H9 (cell line): Measurements from ENCODE around the gene PPP1R14B. TPM values are rescaled to one million over a fixed set of nuclear protein-coding genes. Genes with fewer than 3 reads are reported as not detected.

Source experiments
- DNase-seq: peaks from one replicate; pipeline ENCODE4 v3.0.0-alpha.2; 2017
- H2AFZ ChIP-seq: one replicate; pipeline ENCODE4 v1.6.1; 2013; ENCODE audit warnings: mild to moderate bottlenecking, low read length, control low read depth, moderate library complexity
- H2AK5ac ChIP-seq: 2 replicates; pipeline ENCODE4 v1.6.1; 2013; ENCODE audit warnings: low read length, control low read depth, mixed read lengths; ENCODE audit not compliant: insufficient read length
- H2BK120ac ChIP-seq: one replicate; pipeline ENCODE4 v1.6.1; 2013; ENCODE audit warnings: low read depth, mild to moderate bottlenecking, low read length, control low read depth, inconsistent platforms; ENCODE audit not compliant: poor library complexity, severe bottlenecking
- H2BK12ac ChIP-seq: 2 replicates; pipeline ENCODE4 v1.6.1; 2013; ENCODE audit warnings: low read length, control low read depth, mixed read lengths, low read depth; ENCODE audit not compliant: insufficient read length
- H2BK15ac ChIP-seq: 2 replicates; pipeline ENCODE4 v1.6.1; 2013; ENCODE audit warnings: low read depth, low read length, control low read depth
- H2BK20ac ChIP-seq: one replicate; pipeline ENCODE4 v1.6.1; 2013; ENCODE audit warnings: low read depth, mild to moderate bottlenecking, low read length, control low read depth, inconsistent platforms; ENCODE audit not compliant: poor library complexity, severe bottlenecking
- H2BK5ac ChIP-seq: 2 replicates; pipeline ENCODE4 v1.6.1; 2013; ENCODE audit warnings: low read length, control low read depth, mixed read lengths; ENCODE audit not compliant: insufficient read length
- H3K14ac ChIP-seq: 2 replicates; pipeline ENCODE4 v1.6.1; 2013; ENCODE audit warnings: low read length, control low read depth; ENCODE audit not compliant: insufficient read depth
- H3K18ac ChIP-seq: 2 replicates; pipeline ENCODE4 v1.6.1; 2013; ENCODE audit warnings: low read depth, mild to moderate bottlenecking, mixed read lengths, low read length, control low read depth; ENCODE audit not compliant: insufficient read length
- H3K23ac ChIP-seq: 2 replicates; pipeline ENCODE4 v1.6.1; 2013; ENCODE audit warnings: low read length, control low read depth, mixed read lengths, low read depth; ENCODE audit not compliant: insufficient read length
- H3K23me2 ChIP-seq: 2 replicates; pipeline ENCODE4 v1.6.1; 2013; ENCODE audit warnings: low read depth, mild to moderate bottlenecking, mixed read lengths, low read length, control low read depth; ENCODE audit not compliant: insufficient read length, poor library complexity, severe bottlenecking
- H3K27ac ChIP-seq: 2 replicates; pipeline ENCODE4 v1.5.1; 2013; ENCODE audit warnings: low read length, control low read depth, mixed read lengths, low read depth; ENCODE audit not compliant: insufficient read length
- H3K27me3 ChIP-seq: 2 replicates; pipeline ENCODE4 v1.6.1; 2013; ENCODE audit warnings: low read length, control low read depth, inconsistent platforms; ENCODE audit not compliant: insufficient read depth
- H3K4ac ChIP-seq: 2 replicates; pipeline ENCODE4 v1.6.1; 2013; ENCODE audit warnings: low read depth, mild to moderate bottlenecking, control low read depth, inconsistent platforms, low read length, moderate library complexity
- H3K4me1 ChIP-seq: 2 replicates; pipeline ENCODE4 v1.6.1; 2013; ENCODE audit warnings: low read length, control low read depth, inconsistent platforms; ENCODE audit not compliant: insufficient read depth
- H3K4me2 ChIP-seq: 2 replicates; pipeline ENCODE4 v1.6.1; 2013; ENCODE audit warnings: low read length, control low read depth, mixed read lengths; ENCODE audit not compliant: insufficient read length, insufficient read depth
- H3K56ac ChIP-seq: 2 replicates; pipeline ENCODE4 v1.6.1; 2013; ENCODE audit warnings: low read depth, mild to moderate bottlenecking, mixed read lengths, low read length, control low read depth; ENCODE audit not compliant: insufficient read length
- H3K79me1 ChIP-seq: 2 replicates; pipeline ENCODE4 v1.6.1; 2013; ENCODE audit warnings: low read depth, mild to moderate bottlenecking, moderate library complexity, low read length, control low read depth, inconsistent platforms; ENCODE audit not compliant: insufficient read depth, poor library complexity, severe bottlenecking
- H3K79me2 ChIP-seq: 2 replicates; pipeline ENCODE4 v1.6.1; 2013; ENCODE audit warnings: low read length, control low read depth, inconsistent platforms; ENCODE audit not compliant: insufficient read depth
- H3K9ac ChIP-seq: 2 replicates; pipeline ENCODE4 v1.6.1; 2013; ENCODE audit warnings: low read length, control low read depth, mixed read lengths; ENCODE audit not compliant: insufficient read length; ENCODE audit errors: extremely low read depth
- H3K9me3 ChIP-seq: one replicate; pipeline ENCODE4 v1.6.1; 2013; ENCODE audit warnings: low read depth, low read length, inconsistent platforms; ENCODE audit not compliant: control insufficient read depth
- H3T11ph ChIP-seq: one replicate; pipeline ENCODE4 v1.6.1; 2013; ENCODE audit warnings: mild to moderate bottlenecking, low read length, control low read depth, inconsistent platforms
- H4K20me1 ChIP-seq: one replicate; pipeline ENCODE4 v1.6.1; 2013; ENCODE audit not compliant: control insufficient read depth, insufficient read length, insufficient read depth
- H4K5ac ChIP-seq: 2 replicates; pipeline ENCODE4 v1.6.1; 2013; ENCODE audit warnings: low read depth, mild to moderate bottlenecking, mixed read lengths, low read length, control low read depth; ENCODE audit not compliant: insufficient read length
- H4K8ac ChIP-seq: replicated peaks from 2 replicates; pipeline ENCODE4 v1.6.1; 2013; ENCODE audit warnings: low read length, control low read depth, mixed read lengths, low read depth; ENCODE audit not compliant: insufficient read length
- H4K91ac ChIP-seq: 2 replicates; pipeline ENCODE4 v1.6.1; 2013; ENCODE audit warnings: low read depth, mild to moderate bottlenecking, moderate library complexity, mixed read lengths, low read length, control low read depth; ENCODE audit not compliant: insufficient read length
- H3K27ac Mint-ChIP-seq, 3 experiments: 2 replicates in 2 of 3; 3 replicates in 1 of 3; pipeline ENCODE4 v1.8.0; 2020 to 2021; ENCODE audit warnings: mixed read lengths in 3 of 3, mild to moderate bottlenecking in 1 of 3, moderate library complexity in 1 of 3
- H3K27me3 Mint-ChIP-seq: 2 replicates; pipeline ENCODE4 v1.8.0; 2021; ENCODE audit warnings: low read depth, mild to moderate bottlenecking, moderate library complexity, mixed read lengths
- H3K36me3 Mint-ChIP-seq, 3 experiments: 2 replicates in 2 of 3; 3 replicates in 1 of 3; pipeline ENCODE4 v1.8.0; 2020 to 2021; ENCODE audit warnings: low read depth in 3 of 3, mixed read lengths in 3 of 3; ENCODE audit not compliant: insufficient read depth in 1 of 3
- H3K4me1 Mint-ChIP-seq, 2 experiments: 2 replicates each; pipeline ENCODE4 v1.8.0; 2020; ENCODE audit warnings: mixed read lengths in 2 of 2
- H3K4me3 Mint-ChIP-seq, 2 experiments: 2 replicates in 1 of 2; 3 replicates in 1 of 2; pipeline ENCODE4 v1.8.0; 2020 to 2021; ENCODE audit warnings: mild to moderate bottlenecking in 2 of 2, mixed read lengths in 2 of 2, moderate library complexity in 1 of 2
- H3K9me3 Mint-ChIP-seq, 2 experiments: 2 replicates in 1 of 2; 3 replicates in 1 of 2; pipeline ENCODE4 v1.8.0; 2020; ENCODE audit warnings: mild to moderate bottlenecking in 2 of 2, mixed read lengths in 2 of 2, moderate library complexity in 1 of 2
- WGBS: extraction: QIAGEN DNeasy Blood & Tissue Kit; methylation state at CpG from one replicate; pipeline ENCODE4 v1.1.7; 2013; ENCODE audit warnings: missing lambda C conversion rate, low lambda C conversion rate, mixed read lengths; ENCODE audit not compliant: insufficient read length; ENCODE audit errors: extremely low coverage; 5-methylcytosine and 5-hydroxymethylcytosine counted together
- total RNA-seq: library from RNA; stranded (reverse); gene quantifications from 2 replicates; pipeline ENCODE4 v1.2.1, GENCODE V29; 2021
- TF ChIP-seq, protein P1 (sequence below): fragments of 200-600 bp; sonication (generic); conservative IDR thresholded peaks from 3 replicates; pipeline ENCODE4 v1.8.0; 2021; ENCODE audit warnings: antibody characterized with exemption, mild to moderate bottlenecking

PPP1R14B gene
- total RNA-seq, 1 experiment from 2014 or later, result 358 TPM

GRCh38 chr11:64245401-64245796 is 1.3 kb downstream of the PPP1R14B start:
- H4K5ac ChIP-seq, result no peak overlapping the region
- H3K14ac ChIP-seq, result no peak overlapping the region
- Mint-ChIP-seq H3K27ac (no peak overlapping the region; a peak in 1 of 7 replicates), H3K4me1 (peaks cover 38 to 46% of the 10 kb centered on the region in 2 experiments), H3K36me3 (peaks cover 12 to 22% (median 13%) of the 10 kb centered on the region in 3 experiments; a peak in 6 of 7 replicates), H3K4me3 (peak overlapping the region; percentile 88 to 94), H3K9me3 (no peaks in the 10 kb centered on the region; a peak in 1 of 5 replicates), H3K27me3 (no peaks in the 10 kb centered on the region)
- no peak overlapping the region for H2AFZ ChIP-seq
- no peak overlapping the region for H3K18ac ChIP-seq
- H2AK5ac ChIP-seq, result no peak overlapping the region
- no peak overlapping the region for H3K56ac ChIP-seq
- H3K4me1 ChIP-seq, result peaks cover 9% of the 10 kb centered on the region; the same call in 1 of the 2 replicates
- H3K9me3 ChIP-seq, result no peaks in the 10 kb centered on the region
- WGBS, result no CpG with 5 or more reads among the region's 6 CpGs
- H3K23ac ChIP-seq, result no peak overlapping the region
- peak overlapping the region; percentile 39 for H3K4me2 ChIP-seq
- no peak overlapping the region for H2BK5ac ChIP-seq
- H3K79me2 ChIP-seq, result peaks cover 9% of the 10 kb centered on the region; the same call in 1 of the 2 replicates
- H2BK12ac ChIP-seq, result no peak overlapping the region
- TF ChIP-seq, protein P1, sequence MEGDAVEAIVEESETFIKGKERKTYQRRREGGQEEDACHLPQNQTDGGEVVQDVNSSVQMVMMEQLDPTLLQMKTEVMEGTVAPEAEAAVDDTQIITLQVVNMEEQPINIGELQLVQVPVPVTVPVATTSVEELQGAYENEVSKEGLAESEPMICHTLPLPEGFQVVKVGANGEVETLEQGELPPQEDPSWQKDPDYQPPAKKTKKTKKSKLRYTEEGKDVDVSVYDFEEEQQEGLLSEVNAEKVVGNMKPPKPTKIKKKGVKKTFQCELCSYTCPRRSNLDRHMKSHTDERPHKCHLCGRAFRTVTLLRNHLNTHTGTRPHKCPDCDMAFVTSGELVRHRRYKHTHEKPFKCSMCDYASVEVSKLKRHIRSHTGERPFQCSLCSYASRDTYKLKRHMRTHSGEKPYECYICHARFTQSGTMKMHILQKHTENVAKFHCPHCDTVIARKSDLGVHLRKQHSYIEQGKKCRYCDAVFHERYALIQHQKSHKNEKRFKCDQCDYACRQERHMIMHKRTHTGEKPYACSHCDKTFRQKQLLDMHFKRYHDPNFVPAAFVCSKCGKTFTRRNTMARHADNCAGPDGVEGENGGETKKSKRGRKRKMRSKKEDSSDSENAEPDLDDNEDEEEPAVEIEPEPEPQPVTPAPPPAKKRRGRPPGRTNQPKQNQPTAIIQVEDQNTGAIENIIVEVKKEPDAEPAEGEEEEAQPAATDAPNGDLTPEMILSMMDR, result no peak
- no peak overlapping the region for H2BK15ac ChIP-seq
- no peak overlapping the region for H3K4ac ChIP-seq
- H3T11ph ChIP-seq, result no peak overlapping the region
- no peak for DNase-seq
- no peak overlapping the region for H4K8ac ChIP-seq
- H4K20me1 ChIP-seq, result no peaks in the 10 kb centered on the region
- no peaks in the 10 kb centered on the region for H3K79me1 ChIP-seq
- H3K27me3 ChIP-seq, result no peaks in the 10 kb centered on the region
- H2BK20ac ChIP-seq, result no peak overlapping the region
- no peak overlapping the region for H4K91ac ChIP-seq
- H2BK120ac ChIP-seq, result no peak overlapping the region
- H3K27ac ChIP-seq, result no peak overlapping the region
- peak overlapping the region; percentile 50 for H3K9ac ChIP-seq
- peaks cover 19% of the 10 kb centered on the region for H3K23me2 ChIP-seq
